ENCODE results near the gene NAT8L.

DNA sequence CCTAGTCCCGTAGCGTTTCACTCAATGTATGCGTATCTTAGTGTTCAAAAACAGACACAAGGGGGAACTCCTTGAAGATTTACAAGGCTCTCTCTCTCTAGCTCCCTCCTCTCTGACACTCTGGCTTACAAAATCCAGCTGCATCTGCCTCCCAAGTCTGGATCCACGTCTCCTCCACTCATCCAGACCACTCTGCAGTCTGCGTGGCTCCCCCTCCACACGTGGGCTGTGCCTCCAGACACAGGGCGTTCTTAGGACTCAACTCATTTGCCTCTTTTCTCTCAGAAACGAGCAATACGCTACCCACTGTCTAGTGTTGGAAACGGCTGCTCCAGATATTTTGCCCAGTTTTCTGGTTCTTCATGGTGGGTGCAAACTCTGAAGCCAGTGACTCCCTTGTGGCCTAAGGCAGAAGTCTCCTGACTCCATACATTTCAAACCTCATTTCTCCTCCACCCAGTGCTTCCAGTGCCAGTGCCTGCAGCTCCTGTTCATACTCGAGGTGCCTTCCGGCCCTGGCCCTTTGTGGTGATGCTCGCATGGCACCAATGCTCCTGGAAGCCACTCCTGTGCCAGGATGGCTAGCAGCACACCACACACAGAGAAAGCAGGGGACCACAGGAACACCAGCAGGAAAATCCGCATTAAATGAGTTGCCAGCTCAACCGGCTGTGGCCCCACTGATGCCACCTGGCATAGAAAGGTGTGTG lies 24.1 kb downstream of the NAT8L start:
- no peak for TF ChIP-seq ZNF274 (CRISPR knock-in tag; IDR thresholded peaks at IDR 0.05)
- TF ChIP-seq NR2C2 (CRISPR knock-in tag; IDR thresholded peaks at IDR 0.05; ENCODE audit: borderline replicate concordance), result no peak
- no peak for TF ChIP-seq EP300 (IDR thresholded peaks at IDR 0.05; ENCODE audit: low read depth in 2 of 2, low read length in 2 of 2)
- no peak for TF ChIP-seq EP300 (CRISPR knock-in tag; IDR thresholded peaks at IDR 0.05; ENCODE audit: borderline replicate concordance)
- TF ChIP-seq ZNF383 (CRISPR knock-in tag; IDR thresholded peaks at IDR 0.05; ENCODE audit: borderline replicate concordance), result no peak
- TF ChIP-seq CCAR2 (optimal IDR thresholded peaks at IDR 0.05; ENCODE audit: low read depth, low read length), result no peak
- TF ChIP-seq FIP1L1 (IDR thresholded peaks at IDR 0.05; ENCODE audit: borderline replicate concordance, insufficient read depth, low read depth, low read length), result no peak
- TF ChIP-seq, protein P1, sequence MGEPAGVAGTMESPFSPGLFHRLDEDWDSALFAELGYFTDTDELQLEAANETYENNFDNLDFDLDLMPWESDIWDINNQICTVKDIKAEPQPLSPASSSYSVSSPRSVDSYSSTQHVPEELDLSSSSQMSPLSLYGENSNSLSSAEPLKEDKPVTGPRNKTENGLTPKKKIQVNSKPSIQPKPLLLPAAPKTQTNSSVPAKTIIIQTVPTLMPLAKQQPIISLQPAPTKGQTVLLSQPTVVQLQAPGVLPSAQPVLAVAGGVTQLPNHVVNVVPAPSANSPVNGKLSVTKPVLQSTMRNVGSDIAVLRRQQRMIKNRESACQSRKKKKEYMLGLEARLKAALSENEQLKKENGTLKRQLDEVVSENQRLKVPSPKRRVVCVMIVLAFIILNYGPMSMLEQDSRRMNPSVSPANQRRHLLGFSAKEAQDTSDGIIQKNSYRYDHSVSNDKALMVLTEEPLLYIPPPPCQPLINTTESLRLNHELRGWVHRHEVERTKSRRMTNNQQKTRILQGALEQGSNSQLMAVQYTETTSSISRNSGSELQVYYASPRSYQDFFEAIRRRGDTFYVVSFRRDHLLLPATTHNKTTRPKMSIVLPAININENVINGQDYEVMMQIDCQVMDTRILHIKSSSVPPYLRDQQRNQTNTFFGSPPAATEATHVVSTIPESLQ (CRISPR knock-in tag; conservative IDR thresholded peaks at IDR 0.05), result no peak
